NCI-H2081 (cell line): ENCODE data around the gene PCDHGA5.
"Not testable (repeated sequence)": the region's sequence is repeated elsewhere in the genome, so short reads cannot be mapped to it uniquely, and the experiment has no call there.

Experiments
- DNase-seq, 2 experiments: peaks; one replicate each; lab custom pipeline; 2025; lab: John Stamatoyannopoulos, UW

The PCDHGA5 gene

GRCh38 chr5:141387557-141388311 lies 23.8 kb downstream of the PCDHGA5 start, which contains the start of gene PCDHGB4:
Gene PCDHGB4 (plus strand): TSS chr5:141387698. CDS start chr5:141387885, 187 bp downstream.
- DNase-seq: not testable (repeated sequence)

- DNase-seq: no peak
These were observed 24.7 kb downstream of the PCDHGA5 start for GRCh38 chr5:141388661-141389060.

- DNase-seq: no peak
These were observed 25.4 kb downstream of the PCDHGA5 start for GRCh38 chr5:141389153-141390042.

- DNase-seq: no peak
These were observed 28.7 kb downstream of the PCDHGA5 start, which contains the start of gene PCDHGA8 for GRCh38 chr5:141392429-141393198. Gene PCDHGA8 (plus strand): TSS chr5:141392633. CDS start chr5:141392814, 181 bp downstream.

GRCh38 chr5:141393267-141393666 lies 29.3 kb downstream of the PCDHGA5 start:
- no peak for DNase-seq

- DNase-seq: not testable (repeated sequence)
These were observed 30.6 kb downstream of the PCDHGA5 start for GRCh38 chr5:141394401-141395187.

GRCh38 chr5:141397756-141398551 lies 34.0 kb downstream of the PCDHGA5 start, which contains the start of gene PCDHGB5:
Gene PCDHGB5 (plus strand): TSS chr5:141397947. CDS start chr5:141398128, 181 bp downstream.
- DNase-seq: not testable (repeated sequence)

GRCh38 chr5:141398608-141399007 lies 34.6 kb downstream of the PCDHGA5 start:
- no peak for DNase-seq

GRCh38 chr5:141399555-141400258 lies 35.7 kb downstream of the PCDHGA5 start:
- DNase-seq: no peak

GRCh38 chr5:141402553-141403243 lies 38.7 kb downstream of the PCDHGA5 start, which contains the start of gene PCDHGA9:
Gene PCDHGA9 (plus strand): TSS chr5:141402778. CDS start chr5:141402953, 175 bp downstream.
- DNase-seq: no peak

- DNase-seq: no peak
These were observed 39.4 kb downstream of the PCDHGA5 start for GRCh38 chr5:141403387-141403786.

GRCh38 chr5:141407790-141408505 lies 44.0 kb downstream of the PCDHGA5 start, which contains the start of gene PCDHGB6:
Gene PCDHGB6 (plus strand): TSS chr5:141408021. CDS start chr5:141408203, 182 bp downstream.
- not testable (repeated sequence) for DNase-seq

GRCh38 chr5:141409598-141410306 lies 45.8 kb downstream of the PCDHGA5 start:
- no peak for DNase-seq

GRCh38 chr5:141411575-141411974 lies 47.6 kb downstream of the PCDHGA5 start:
- DNase-seq: no peak

GRCh38 chr5:141412854-141413539 lies 49.0 kb downstream of the PCDHGA5 start, which contains the start of gene PCDHGA10:
Gene PCDHGA10 (plus strand): TSS chr5:141412987. CDS start chr5:141413176, 189 bp downstream.
- DNase-seq: no peak

- no peak for DNase-seq
These were observed 49.6 kb downstream of the PCDHGA5 start for GRCh38 chr5:141413540-141414069.
